GM12878 (cell line): ENCODE results near the gene PIGU. TPM values are rescaled to one million over a fixed set of nuclear protein-coding genes. Genes with fewer than 3 reads are reported as not detected.

Experiments
- ATAC-seq: fragments of 200-7000 bp; cut with Tn5 transposase; 3 replicates; pipeline ENCODE4 v1.9.1; 2020; ENCODE audit warnings: mild to moderate bottlenecking, moderate library complexity
- BruUV-seq: library from RNA; stranded (reverse); fragments of 400-500 nt; replicated peaks from 2 replicates; lab custom pipeline; 2021; lab: Mats Ljungman, UMichigan
- CTCF ChIA-PET: fragments of 300-600 bp; sonication (Branson Sonifier 250); formaldehyde crosslinking; extraction: SDS; loops from one replicate; lab custom pipeline; 2021; ENCODE audit warnings: inconsistent platforms; lab: Yijun Ruan, JAX
- POLR2A ChIA-PET: fragments of 350-600 bp; formaldehyde crosslinking; extraction: SDS; loops from one replicate; lab custom pipeline; 2021; ENCODE audit warnings: inconsistent platforms; lab: Charles Lee
- RAD21 ChIA-PET: fragments of 300-600 bp; sonication (Branson Sonifier 250); formaldehyde crosslinking; loops from one replicate; lab custom pipeline; 2023; ENCODE audit warnings: antibody characterized with exemption; ENCODE audit not compliant: unreplicated experiment; lab: Charles Lee
- SMC1A ChIA-PET: fragments of 300-600 bp; sonication (Branson Sonifier 250); formaldehyde crosslinking; loops from one replicate; lab custom pipeline; 2023; ENCODE audit not compliant: unreplicated experiment, uncharacterized antibody; lab: Charles Lee
- DNase-seq: peaks from one replicate; pipeline ENCODE4 v3.0.0-alpha.2; 2011; ENCODE audit warnings: low read depth, low spot score
- FAIRE-seq: peaks from 3 replicates; lab custom pipeline; 2011; peaks lifted over from hg19 to GRCh38; lab: Jason Lieb, UNC
- H2AFZ ChIP-seq: 2 replicates; pipeline ENCODE4 v1.6.0; 2011; ENCODE audit warnings: low read depth, low read length, control low read depth; ENCODE audit not compliant: control insufficient read depth
- H3K27ac ChIP-seq: 2 replicates; pipeline ENCODE4 v1.5.1; 2011; ENCODE audit warnings: control low read depth; ENCODE audit not compliant: control insufficient read depth, insufficient read depth
- H3K27me3 ChIP-seq, 2 experiments: replicated peaks in 1 of 2; 2 replicates each; pipeline versions ENCODE4 v1.6.0 to v1.6.1; 2011; ENCODE audit warnings: low read length in 1 of 2; ENCODE audit not compliant: control insufficient read depth in 2 of 2, insufficient read depth in 2 of 2
- H3K36me3 ChIP-seq, 2 experiments: 2 replicates each; pipeline ENCODE4 v1.5.1; 2011; ENCODE audit warnings: low read length in 1 of 2; ENCODE audit not compliant: control insufficient read depth in 2 of 2, insufficient read depth in 2 of 2
- H3K4me1 ChIP-seq: 2 replicates; pipeline ENCODE4 v1.6.1; 2011; ENCODE audit warnings: mild to moderate bottlenecking, low read length, moderate library complexity, mixed read lengths; ENCODE audit not compliant: control insufficient read depth, insufficient read depth
- H3K4me2 ChIP-seq: 2 replicates; pipeline ENCODE4 v1.6.0; 2011; ENCODE audit warnings: control low read depth; ENCODE audit not compliant: control insufficient read depth, insufficient read depth
- H3K4me3 ChIP-seq: fragments of 200-600 bp; sonication (generic); 2 replicates; pipeline ENCODE4 v1.5.1; 2016
- H3K79me2 ChIP-seq: 2 replicates; pipeline ENCODE4 v1.6.0; 2011; ENCODE audit warnings: low read length; ENCODE audit not compliant: control insufficient read depth, insufficient read depth
- H3K9ac ChIP-seq: 2 replicates; pipeline ENCODE4 v1.8.0; 2011; ENCODE audit warnings: low read length, control low read depth, mixed read lengths; ENCODE audit not compliant: control insufficient read depth, insufficient read depth
- H3K9me3 ChIP-seq: replicated peaks from 3 replicates; pipeline ENCODE4 v1.5.1; 2011; ENCODE audit warnings: mild to moderate bottlenecking, low read length; ENCODE audit not compliant: control insufficient read depth, insufficient read depth
- H4K20me1 ChIP-seq: 2 replicates; pipeline ENCODE4 v1.6.0; 2011; ENCODE audit not compliant: control insufficient read depth, insufficient read depth
- BRCA1 ChIP-seq: IDR thresholded peaks from 2 replicates; pipeline ENCODE4 v1.6.1; 2011; ENCODE audit warnings: low read depth, low read length, improper control_type of control experiment
- DPF2 ChIP-seq: fragments of 450-650 bp; IDR thresholded peaks from 2 replicates; pipeline ENCODE4 v1.6.1; 2017; ENCODE audit warnings: mild to moderate bottlenecking
- GATAD2B ChIP-seq: fragments of 450-650 bp; conservative IDR thresholded peaks from 2 replicates; pipeline ENCODE4 v1.6.1; 2017; ENCODE audit warnings: low read depth, mild to moderate bottlenecking, moderate library complexity
- HCFC1 ChIP-seq: fragments of 150-350 bp; IDR thresholded peaks from 2 replicates; pipeline ENCODE4 v1.6.1; 2014; ENCODE audit warnings: low read length
- HDAC2 ChIP-seq: fragments of 200-600 bp; sonication (generic); IDR thresholded peaks from 2 replicates; pipeline ENCODE4 v1.6.1; 2017
- HDGF ChIP-seq: fragments of 450-650 bp; IDR thresholded peaks from 2 replicates; pipeline ENCODE4 v1.6.1; 2016; ENCODE audit warnings: antibody characterized with exemption
- IKZF2 ChIP-seq, 2 experiments: fragments of 450-650 bp; IDR thresholded peaks; 2 replicates each; pipeline ENCODE4 v1.6.1; 2017; ENCODE audit warnings: mild to moderate bottlenecking in 2 of 2, moderate library complexity in 2 of 2
- IRF3 ChIP-seq: fragments of 450-650 bp; IDR thresholded peaks from 2 replicates; pipeline ENCODE4 v1.6.1; 2014; ENCODE audit warnings: mild to moderate bottlenecking
- MTA3 ChIP-seq: IDR thresholded peaks from 2 replicates; pipeline ENCODE4 v1.6.1; 2012; ENCODE audit warnings: low read length, inconsistent platforms, borderline replicate concordance
- NKRF ChIP-seq: fragments of 450-650 bp; conservative IDR thresholded peaks from 2 replicates; pipeline ENCODE4 v1.6.1; 2017; ENCODE audit warnings: mild to moderate bottlenecking, moderate library complexity
- RAD21 ChIP-seq: IDR thresholded peaks from 2 replicates; pipeline ENCODE4 v1.6.1; 2011; ENCODE audit warnings: mild to moderate bottlenecking, low read depth, low read length, moderate library complexity; ENCODE audit not compliant: insufficient read depth
- RB1 ChIP-seq: fragments of 450-650 bp; formaldehyde crosslinking; IDR thresholded peaks from 2 replicates; pipeline ENCODE4 v1.6.1; 2017; ENCODE audit warnings: mild to moderate bottlenecking, borderline replicate concordance
- RCOR1 ChIP-seq: conservative IDR thresholded peaks from 2 replicates; pipeline ENCODE4 v1.6.1; 2012; ENCODE audit warnings: low read depth, low read length, improper control_type of control experiment
- SPI1 ChIP-seq: IDR thresholded peaks from 2 replicates; pipeline ENCODE4 v1.6.1; 2011; ENCODE audit warnings: low read depth, mild to moderate bottlenecking, low read length, moderate library complexity, borderline replicate concordance; ENCODE audit not compliant: insufficient read depth
- SREBF1 ChIP-seq: IDR thresholded peaks from 2 replicates; pipeline ENCODE4 v1.6.1; 2012; ENCODE audit warnings: mild to moderate bottlenecking, low read length
- USF1 ChIP-seq: IDR thresholded peaks from 2 replicates; pipeline ENCODE4 v1.6.1; 2011; ENCODE audit warnings: borderline replicate concordance, low read depth, mild to moderate bottlenecking, moderate library complexity, mixed read lengths, low read length; ENCODE audit not compliant: insufficient read depth; ENCODE audit errors: extremely low read length
- WRNIP1 ChIP-seq: IDR thresholded peaks from 2 replicates; pipeline ENCODE4 v1.6.1; 2011; ENCODE audit warnings: low read depth, low read length, improper control_type of control experiment, borderline replicate concordance
- ZNF622 ChIP-seq: fragments of 450-650 bp; IDR thresholded peaks from 2 replicates; pipeline ENCODE4 v1.6.1; 2017; ENCODE audit warnings: mild to moderate bottlenecking, inconsistent platforms
- WGBS: methylation state at CpG from one replicate; pipeline ENCODE4 v1.1.6; 2016; ENCODE audit warnings: low lambda C conversion rate; ENCODE audit not compliant: insufficient replicate concordance, insufficient coverage; ENCODE audit errors: missing lambda C conversion rate; 5-methylcytosine and 5-hydroxymethylcytosine counted together
- in situ Hi-C: fragments of 300-500 bp; cut with MboI; formaldehyde crosslinking; loops from 9 replicates; pipeline ENCODE4 v1.14.3; 2018; ENCODE audit warnings: mixed read lengths
- intact Hi-C: fragments of 100-400 bp; cut with micrococcal nuclease; formaldehyde crosslinking; loops from one replicate; pipeline ENCODE4 v1.14.2; 2022; ENCODE audit not compliant: unreplicated experiment
- polyA plus RNA-seq, 11 experiments: library from polyadenylated mRNA; depleted of rRNA in 4 of 11; unstranded in 6 of 11; stranded (reverse) in 5 of 11; fragments of >200 nt; fragmentation: Nextera tagmentation in 4 of 11; fragmentation: Illumina TruSeq in 1 of 11; extraction: Ambion mirVana in 4 of 11; extraction: Trizol in 1 of 11; gene quantifications; 1 replicate in 1 of 11; 2 replicates in 10 of 11; pipeline versions ENCODE4 v1.2.1 to v1.2.3, GENCODE V29; 2011 to 2016; ENCODE audit warnings: inconsistent platforms in 2 of 11, missing spikeins in 2 of 11, low read depth in 1 of 11
- total RNA-seq, 4 experiments: library from RNA; depleted of rRNA in 3 of 4; stranded (reverse); fragments of >200 nt in 3 of 4; fragmentation: Illumina TruSeq in 1 of 4; extraction: Trizol in 1 of 4; gene quantifications; 2 replicates each; pipeline versions ENCODE4 v1.2.1 to v1.2.3, GENCODE V29; 2013 to 2021

The PIGU gene
- total and polyA plus RNA-seq, 10 of the 15 experiments (the other 5 are each of a cell fraction or from before 2014, with no cell fraction given): 4.1 to 88.2 (median 25.0) TPM

- no peak for TF ChIP-seq NKRF
- TF ChIP-seq, all 136 proteins: peak for 22
Measured at GRCh38 chr20:34713194-34713943, 36.5 kb upstream of the PIGU start (continued).

GRCh38 chr20:34712525-34713192, 35.8 kb upstream of the PIGU start:
- intact Hi-C loops (no loop called here), in situ Hi-C loops (no loop called here)
- Histone ChIP-seq H3K9ac (no peak overlapping the region), H2AFZ (no peak overlapping the region), H3K79me2 (peaks cover 4% of the 10 kb centered on the region), H3K9me3 (no peaks in the 10 kb centered on the region), H3K27ac (peak overlapping the region; percentile 34; the same call in 1 of the 2 replicates), H3K4me1 (peaks cover 29% of the 10 kb centered on the region), H4K20me1 (no peaks in the 10 kb centered on the region), H3K36me3 (peaks cover 0 to 4% of the 10 kb centered on the region in 2 experiments; a peak in 3 of 4 replicates), H3K4me2 (no peak overlapping the region), H3K27me3 (no peaks in the 10 kb centered on the region), H3K4me3 (no peak overlapping the region)
- ChIA-PET POLR2A (interaction anchor here (0.5 to 3.1 kb wide), 9 partner anchors 7 to 311 kb away, joined by 3 to 18 read pairs (median 5); partner anchors contain the start of gene TP53INP2), CTCF (interaction anchor here (0.6 to 10.2 kb wide), 5 partner anchors 9 to 464 kb away, joined by 3 to 118 read pairs (median 4); partner anchors contain the start of gene TP53INP2), RAD21 (interaction anchor here (0.5 to 7.0 kb wide), 9 partner anchors 8 to 400 kb away, joined by 3 to 112 read pairs (median 5); partner anchors contain the start of genes DYNLRB1 and TP53INP2), SMC1A (interaction anchor here (0.9 to 13.1 kb wide), 12 partner anchors 8 to 400 kb away, joined by 3 to 146 read pairs (median 4); no protein-coding TSS in a partner anchor)
- DNase-seq (no peak), FAIRE-seq (no peak), ATAC-seq (no peak)
- BruUV-seq: no TSS peak
- 64% methylated on average over 5 of the region's 5 CpGs for WGBS
- TF ChIP-seq RCOR1 (no peak), BRCA1 (no peak), ZNF622 (no peak), HCFC1 (no peak), HDAC2 (no peak), MTA3 (no peak; the same call in 1 of the 2 replicates), WRNIP1 (no peak), IRF3 (no peak), DPF2 (0 out of 2 replicates have a peak, but pooled peaks have one; percentile 17), HDGF (peak; percentile 21; the same call in 1 of the 2 replicates), RAD21 (no peak), SREBF1 (no peak), RB1 (peak; percentile 56; the same call in 1 of the 2 replicates), USF1 (no peak), SPI1 (no peak), IKZF2 (IDR thresholded peaks at IDR 0.05) (peak; percentile 16 to 34; a peak in 2 of 4 replicates), GATAD2B (no peak)
